NCI-H2029 (cell line): ENCODE measurements around the gene ANKAR.
"Not testable (repeated sequence)": the region's sequence is repeated elsewhere in the genome, so short reads cannot be mapped to it uniquely, and the experiment has no call there.

Experiments used
- DNase-seq: peaks from one replicate; lab custom pipeline; 2025; lab: John Stamatoyannopoulos, UW

The ANKAR gene

GRCh38 chr2:189674374-189675112, at the start of gene ANKAR:
TSS of gene ANKAR (plus strand) at chr2:189674670. CDS start at chr2:189676491, 1,821 bp downstream.
- DNase-seq = peak; percentile 70

GRCh38 chr2:189625636-189626035, 48.8 kb upstream of the ANKAR start:
- no peak for DNase-seq

DNA sequence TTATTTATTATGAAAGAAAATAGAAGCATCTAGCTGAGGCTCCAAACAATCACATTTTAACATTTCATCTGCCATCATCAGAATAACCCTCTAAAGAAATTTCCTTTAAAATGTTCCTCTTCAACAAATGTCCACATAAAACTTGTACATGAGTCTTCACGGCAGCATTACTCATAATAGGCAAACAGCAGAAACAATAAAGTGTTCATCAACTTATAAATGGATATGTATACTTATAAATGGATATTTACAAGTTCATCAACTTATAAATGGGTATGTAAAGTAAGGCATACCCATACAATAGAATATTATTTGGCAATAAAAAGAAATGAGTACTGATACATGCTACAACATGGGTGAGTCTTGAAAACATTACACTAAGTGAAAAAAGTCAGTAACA, 46.7 kb upstream of the ANKAR start:
- DNase-seq = no peak

- no peak for DNase-seq
Measured at GRCh38 chr2:189628817-189629530, 45.5 kb upstream of the ANKAR start.

DNA sequence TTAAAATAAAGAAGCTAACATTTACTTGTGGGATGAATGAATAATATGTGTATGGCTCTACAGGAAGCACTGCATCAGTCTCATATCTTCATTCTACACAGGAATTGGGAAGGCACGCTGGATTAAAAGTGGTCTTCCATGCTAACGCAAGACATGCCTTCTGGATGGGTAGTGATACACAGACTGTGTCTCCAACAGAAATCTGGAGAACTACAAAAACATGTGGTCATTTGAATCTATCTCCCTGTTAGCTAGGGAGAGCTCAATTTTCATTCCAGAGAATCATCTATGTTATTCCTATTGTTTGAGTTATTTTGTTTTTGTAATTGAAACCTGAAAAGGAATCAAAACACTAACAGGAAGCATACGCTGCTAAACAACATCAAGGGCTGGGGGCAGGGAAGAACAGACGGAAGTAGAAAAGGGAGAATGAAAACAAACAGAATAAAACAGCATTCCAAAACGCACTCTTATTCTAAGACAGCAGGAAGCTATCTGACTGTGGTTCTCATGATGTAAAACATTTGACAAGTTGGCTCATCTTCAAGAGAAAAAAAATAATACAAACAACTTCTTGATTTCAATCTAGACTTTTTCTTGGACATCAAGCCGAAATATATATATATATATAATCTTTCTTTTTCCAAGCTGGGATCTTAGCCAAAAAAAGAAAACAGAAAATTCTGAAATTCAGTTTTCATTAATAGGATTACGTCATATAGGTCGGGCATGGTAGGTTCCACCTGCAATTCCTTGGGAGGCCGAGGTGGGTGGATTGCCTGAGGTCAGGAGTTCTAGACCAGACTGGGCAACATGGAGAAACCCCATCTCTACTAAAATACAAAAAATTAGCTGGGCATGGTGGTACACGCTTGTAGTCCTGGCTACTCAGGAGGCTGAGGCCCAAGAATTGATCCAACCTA, 44.7 kb upstream of the ANKAR start:
- no peak for DNase-seq

GRCh38 chr2:189631849-189632248, 42.6 kb upstream of the ANKAR start:
- no peak for DNase-seq

DNA sequence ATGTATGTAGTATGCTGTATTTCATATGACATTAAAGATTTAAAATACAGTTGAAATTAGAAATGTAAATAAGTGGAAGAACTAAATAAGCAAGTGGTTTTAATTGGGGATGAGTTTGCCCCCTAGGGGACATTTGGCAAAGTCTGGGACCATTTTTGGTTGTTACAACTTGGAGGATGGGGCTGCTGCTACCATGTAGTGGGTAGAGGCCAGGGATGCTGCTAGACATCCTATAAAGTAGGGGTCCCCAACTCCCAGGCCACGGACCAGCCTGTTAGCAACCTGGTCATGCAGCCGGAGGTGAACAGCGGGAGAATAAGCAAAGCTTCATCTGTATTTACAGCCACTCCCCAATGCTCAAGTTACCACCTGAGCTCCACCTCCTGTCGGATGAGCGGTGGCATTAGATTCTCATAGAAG, 41.1 kb upstream of the ANKAR start:
- no peak for DNase-seq

DNA sequence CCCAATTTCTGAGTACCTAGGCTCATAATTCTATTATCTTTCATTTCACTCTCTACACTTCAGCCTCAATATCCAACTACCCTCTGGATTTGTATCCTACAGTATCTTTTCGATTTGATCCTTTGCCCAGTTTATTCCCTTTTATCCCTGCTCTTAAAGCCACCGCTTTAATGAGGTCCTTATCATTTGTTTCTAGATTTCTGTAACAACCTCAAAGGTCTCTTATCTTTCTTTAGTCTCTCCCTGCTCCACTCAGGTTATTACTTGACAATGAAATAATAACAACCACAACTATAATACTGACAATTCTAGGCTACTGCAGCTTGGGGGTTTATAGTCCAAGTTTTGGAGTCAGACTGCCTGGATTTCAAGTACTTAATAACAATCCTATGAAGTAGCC, 39.1 kb upstream of the ANKAR start:
- DNase-seq = no peak

DNA sequence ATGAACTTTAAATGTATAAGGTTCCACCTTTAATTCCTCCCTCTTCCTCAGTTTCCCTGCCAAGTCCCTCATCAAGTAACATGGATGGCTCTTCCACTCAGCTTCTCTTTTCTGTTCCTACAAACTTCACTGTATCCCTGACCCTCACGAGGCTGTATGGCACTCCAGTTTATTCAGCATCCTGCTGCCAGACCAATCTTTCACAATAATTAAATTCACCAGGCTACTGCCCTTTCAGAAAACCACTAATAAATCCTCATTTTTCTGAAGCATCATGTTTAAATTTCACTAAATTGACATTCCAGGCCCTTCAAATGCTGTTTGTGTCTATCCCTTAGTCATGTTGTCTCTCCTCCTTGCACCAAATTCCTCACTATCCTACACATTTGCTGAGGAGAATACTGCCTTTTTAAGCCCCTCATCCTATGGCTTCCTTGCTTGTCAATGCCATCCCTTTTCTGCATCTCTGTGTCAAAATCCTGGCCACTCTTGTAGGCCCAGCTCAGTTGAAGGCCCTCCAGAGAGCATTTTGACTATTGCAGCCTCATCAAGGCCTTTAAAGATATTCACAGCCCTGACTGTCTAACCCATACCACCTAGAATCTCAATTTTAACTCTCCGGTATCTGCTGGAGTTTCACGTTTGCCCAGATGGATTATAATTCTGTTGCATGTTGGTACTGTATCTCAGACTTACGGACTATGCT, 36.0 kb upstream of the ANKAR start:
- DNase-seq = no peak

DNA sequence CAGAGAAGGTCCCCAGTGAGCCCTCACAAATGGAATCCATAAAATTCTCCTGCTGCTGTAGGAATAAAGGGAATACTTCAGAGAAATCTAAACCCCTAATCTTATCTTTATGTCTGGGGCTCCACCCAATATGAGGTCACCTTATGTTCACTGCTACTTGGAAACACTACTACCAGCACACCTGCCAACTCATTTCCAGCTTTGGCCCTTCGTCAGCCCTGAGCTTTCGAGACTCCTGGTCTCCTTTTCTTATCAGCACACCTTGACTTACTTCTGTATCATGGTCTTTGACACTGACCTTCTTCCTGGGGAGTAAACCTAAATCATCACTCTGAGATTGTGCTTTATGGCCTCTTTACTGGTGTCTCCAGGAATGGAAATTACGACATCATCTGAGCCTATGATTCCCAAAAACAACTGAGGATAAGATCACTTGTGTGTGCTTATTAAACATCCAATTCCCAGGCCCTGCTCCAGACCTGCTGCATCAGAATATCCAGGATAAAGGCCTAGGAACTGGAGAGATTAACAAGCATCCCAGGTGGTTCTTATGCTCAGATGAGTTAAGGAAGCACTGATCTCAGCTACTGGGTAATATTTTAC, 35.4 kb upstream of the ANKAR start:
- DNase-seq = no peak

DNA sequence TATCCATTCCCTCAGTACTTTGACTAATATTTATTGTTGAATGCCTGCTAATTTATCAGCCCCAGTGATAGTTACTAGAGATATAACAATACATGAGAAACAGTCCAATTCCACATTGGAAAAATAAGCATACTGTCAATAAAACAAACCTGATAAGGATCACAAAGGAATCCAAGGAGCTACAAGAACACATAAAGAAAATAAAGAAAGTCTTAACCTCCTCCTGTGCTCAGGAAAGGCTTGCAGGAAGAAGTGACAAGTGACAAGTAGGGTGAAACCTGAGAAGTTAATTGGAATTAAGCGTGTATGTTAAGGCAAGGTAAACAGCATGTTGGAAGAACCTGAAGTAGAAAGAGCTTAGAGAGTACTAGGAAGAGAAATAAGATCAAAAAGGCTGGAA, 33.5 kb upstream of the ANKAR start:
- no peak for DNase-seq

GRCh38 chr2:189641590-189641989, 32.9 kb upstream of the ANKAR start:
- no peak for DNase-seq

GRCh38 chr2:189646521-189646920, 27.9 kb upstream of the ANKAR start:
- no peak for DNase-seq

DNA sequence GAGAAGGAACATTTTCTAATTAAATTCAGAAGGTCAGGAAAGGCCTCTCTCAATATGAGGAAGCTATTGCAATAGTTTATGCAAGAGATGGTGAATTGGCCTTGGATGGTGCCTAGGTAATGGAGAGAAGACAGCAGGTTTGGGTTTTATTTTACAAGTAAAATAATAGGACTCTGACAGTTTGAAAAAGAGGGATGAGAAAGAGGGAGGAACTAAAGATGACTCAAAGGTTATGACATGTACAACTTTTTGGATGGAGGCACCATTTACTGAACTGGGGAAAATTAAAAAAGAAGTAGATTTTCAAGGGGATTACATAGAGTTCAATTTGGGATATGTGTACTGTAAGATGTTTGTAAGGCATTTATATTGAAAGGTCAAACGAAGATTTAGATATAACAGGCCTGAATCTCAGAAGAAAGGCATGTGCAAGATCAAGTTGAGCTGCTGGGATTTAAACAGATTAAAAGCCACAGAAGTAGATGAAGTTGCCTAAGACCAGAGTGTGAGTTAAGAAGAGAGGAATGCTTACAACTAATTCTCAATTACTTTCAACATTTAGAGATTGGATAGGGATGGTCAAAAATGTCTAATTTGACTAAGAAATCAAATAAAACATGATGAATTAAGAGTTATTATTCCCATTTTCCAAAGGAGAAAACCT, 25.5 kb upstream of the ANKAR start:
- DNase-seq = no peak

DNA sequence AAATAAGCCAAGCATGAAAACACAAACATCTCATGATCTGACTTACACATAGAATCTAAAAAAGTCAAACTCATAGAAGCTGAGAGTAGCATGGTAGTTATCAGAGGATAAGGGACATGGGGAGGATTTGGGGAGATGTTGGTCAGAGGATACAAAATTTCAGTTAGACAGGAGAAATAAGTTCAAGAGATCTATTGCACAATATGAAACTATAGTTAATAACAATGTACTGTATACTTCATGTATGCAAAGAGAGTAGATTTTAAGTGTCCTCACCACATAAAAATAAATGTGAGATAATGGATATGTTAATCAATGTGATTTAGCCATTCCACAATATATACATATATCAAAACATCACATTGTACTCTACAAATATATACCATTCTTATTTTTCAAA, 23.2 kb upstream of the ANKAR start:
- no peak for DNase-seq

GRCh38 chr2:189653464-189653863, 21.0 kb upstream of the ANKAR start:
- DNase-seq = not testable (repeated sequence)

DNA sequence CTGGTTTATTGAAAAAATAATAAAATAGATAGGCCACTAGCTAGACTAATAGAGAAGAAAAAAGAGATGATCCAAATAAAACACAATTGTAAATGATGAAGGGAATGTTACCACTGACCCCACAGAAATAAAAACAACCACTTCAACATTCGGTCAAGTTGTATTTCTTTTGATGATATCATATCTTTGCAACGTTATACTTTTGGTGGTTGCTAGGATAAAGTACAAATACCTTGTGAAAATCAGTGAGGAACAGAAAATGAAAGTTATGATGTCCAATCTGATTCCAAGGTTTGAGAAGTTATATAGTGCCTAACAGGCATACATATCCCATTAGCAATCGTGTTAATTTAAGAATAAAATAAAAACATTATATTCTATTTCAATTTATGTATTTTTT, 19.8 kb upstream of the ANKAR start:
- DNase-seq = no peak

GRCh38 chr2:189657867-189658266, 16.6 kb upstream of the ANKAR start:
- no peak for DNase-seq

DNA sequence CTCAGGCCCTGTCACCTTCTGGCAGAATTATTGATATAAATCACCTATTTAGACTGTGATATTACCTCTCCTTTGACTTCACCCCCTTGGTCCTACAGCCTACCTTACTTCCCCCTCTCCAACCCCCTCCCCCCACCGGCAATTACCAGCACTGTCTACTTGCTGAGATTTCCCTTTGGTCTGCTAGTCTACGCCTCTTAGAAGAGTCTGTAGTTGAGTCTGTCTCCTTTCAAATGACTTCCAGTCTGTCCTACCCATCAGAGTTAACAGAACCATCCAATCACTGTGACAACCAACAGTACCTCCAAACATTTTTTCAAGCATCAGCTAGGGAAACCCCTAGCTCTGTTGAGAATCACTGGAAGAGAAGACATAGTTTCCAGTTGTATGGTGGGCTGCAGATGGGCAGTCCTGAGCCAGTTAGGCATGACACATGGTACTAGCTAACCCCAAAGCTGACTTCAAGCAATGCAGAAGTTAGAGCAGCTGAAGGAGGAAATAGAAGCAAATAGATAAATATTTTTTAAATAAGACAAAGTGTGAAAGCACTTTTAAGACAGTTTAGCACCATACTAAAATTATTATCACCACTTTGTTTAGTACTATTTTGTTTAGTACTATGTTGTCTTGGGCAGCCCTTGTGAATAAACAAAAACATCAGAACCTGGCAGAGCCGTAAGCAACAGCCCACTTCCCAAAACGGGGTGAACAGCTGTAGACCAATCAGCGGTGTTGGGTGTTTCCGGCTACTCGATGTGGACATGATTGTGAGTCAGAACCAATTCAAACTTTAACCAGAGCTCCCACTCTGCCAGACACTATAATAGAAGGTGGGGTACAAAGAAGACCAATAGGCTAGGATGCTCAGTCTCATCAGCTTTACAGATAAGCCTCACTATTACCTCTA, 15.9 kb upstream of the ANKAR start:
- DNase-seq = no peak

DNA sequence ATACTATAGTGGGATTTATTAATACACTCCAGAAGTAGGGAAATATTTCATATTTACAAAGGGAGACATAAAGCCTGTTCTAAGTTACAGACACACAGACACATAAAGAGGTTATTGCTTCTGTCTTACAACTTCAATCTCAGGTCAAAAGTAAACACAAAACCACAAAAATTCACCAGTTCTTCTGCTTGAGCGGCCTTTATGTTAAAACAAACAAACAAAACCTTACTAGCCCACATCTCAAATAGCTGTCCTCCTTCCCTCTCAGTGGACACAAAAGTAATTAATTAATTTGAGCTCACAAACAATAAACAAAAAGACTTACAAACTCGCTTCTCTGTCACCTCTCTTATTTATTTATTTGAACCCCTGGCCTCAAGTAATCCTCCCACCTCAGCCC, 14.7 kb upstream of the ANKAR start:
- DNase-seq = no peak
